ENCODE results near the gene HRH1.
"Not testable (repeated sequence)": the region's sequence is repeated elsewhere in the genome, so short reads cannot be mapped to it uniquely, and the experiment has no call there.

HRH1 gene

GRCh38 chr3:11172096-11172690 is 17.9 kb downstream of the HRH1 start:
- DNase-seq (ENCODE audit: low spot score), result no peak

- no peak for DNase-seq (ENCODE audit: low spot score)
Observed at GRCh38 chr3:11173828-11174465, 19.7 kb downstream of the HRH1 start.

GRCh38 chr3:11178421-11178820 is 24.1 kb downstream of the HRH1 start:
- DNase-seq (ENCODE audit: low spot score), result no peak

GRCh38 chr3:11184328-11184969 is 30.2 kb downstream of the HRH1 start:
- DNase-seq (ENCODE audit: low spot score), result not testable (repeated sequence)

- no peak for DNase-seq (ENCODE audit: low spot score)
Observed at GRCh38 chr3:11185144-11185543, 30.9 kb downstream of the HRH1 start.

GRCh38 chr3:11185564-11186317 is 31.4 kb downstream of the HRH1 start:
- DNase-seq (ENCODE audit: low spot score), result no peak

- DNase-seq (ENCODE audit: low spot score), result no peak
Observed at GRCh38 chr3:11186318-11186692, 32.0 kb downstream of the HRH1 start.

- DNase-seq (ENCODE audit: low spot score), result no peak
Observed at GRCh38 chr3:11186771-11187191, 32.5 kb downstream of the HRH1 start.

GRCh38 chr3:11187681-11188080 is 33.4 kb downstream of the HRH1 start:
- DNase-seq (ENCODE audit: low spot score), result no peak

GRCh38 chr3:11188231-11188630 is 33.9 kb downstream of the HRH1 start:
- no peak for DNase-seq (ENCODE audit: low spot score)

- no peak for DNase-seq (ENCODE audit: low spot score)
Observed at GRCh38 chr3:11195201-11195600, 40.9 kb downstream of the HRH1 start.

GRCh38 chr3:11195721-11196332 is 41.5 kb downstream of the HRH1 start:
- DNase-seq (ENCODE audit: low spot score), result no peak

- no peak for DNase-seq (ENCODE audit: low spot score)
Observed at GRCh38 chr3:11197484-11197883, 43.2 kb downstream of the HRH1 start.

- DNase-seq (ENCODE audit: low spot score), result no peak
Observed at GRCh38 chr3:11198070-11198469, 43.8 kb downstream of the HRH1 start.

- no peak for DNase-seq (ENCODE audit: low spot score)
Observed at GRCh38 chr3:11198495-11198894, 44.2 kb downstream of the HRH1 start.

GRCh38 chr3:11199902-11200845 is 45.9 kb downstream of the HRH1 start:
- DNase-seq (ENCODE audit: low spot score), result no peak

GRCh38 chr3:11201251-11202019 is 47.1 kb downstream of the HRH1 start:
- no peak for DNase-seq (ENCODE audit: low spot score)

- no peak for DNase-seq (ENCODE audit: low spot score)
Observed at GRCh38 chr3:11203961-11204360, 49.7 kb downstream of the HRH1 start.

- DNase-seq (ENCODE audit: low spot score), result no peak
Observed at GRCh38 chr3:11204697-11205348, 50.5 kb downstream of the HRH1 start.

GRCh38 chr3:11205881-11206280 is 51.6 kb downstream of the HRH1 start:
- not testable (repeated sequence) for DNase-seq (ENCODE audit: low spot score)
